ENCODE measurements around the gene FHOD3.
A peak's percentile ranks its signal among the peaks of the same experiment; 100 is the strongest.
"Not testable (repeated sequence)": the region's sequence is repeated elsewhere in the genome, so short reads cannot be mapped to it uniquely, and the experiment has no call there.

The FHOD3 gene

DNA sequence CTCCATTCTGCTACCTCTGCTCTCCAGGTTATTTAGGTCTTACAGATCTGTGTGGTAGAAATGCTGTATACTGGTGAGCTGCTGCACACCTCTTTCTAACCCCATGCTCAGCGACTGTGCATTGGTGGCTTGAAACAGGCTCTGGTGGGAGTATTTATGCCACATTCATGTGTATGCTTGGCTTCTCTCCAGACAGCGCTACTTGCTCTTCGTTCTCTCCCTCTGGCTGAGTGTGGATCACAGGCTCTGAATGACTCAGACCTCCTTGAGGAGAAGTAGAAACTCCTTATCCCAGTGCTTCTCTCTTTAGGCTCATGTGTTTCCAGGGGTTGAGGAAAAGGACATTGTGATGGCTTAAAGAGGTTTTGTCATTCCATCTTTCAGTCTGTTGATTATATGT is 54.9 kb downstream of the FHOD3 start:
- no peak for DNase-seq

DNA sequence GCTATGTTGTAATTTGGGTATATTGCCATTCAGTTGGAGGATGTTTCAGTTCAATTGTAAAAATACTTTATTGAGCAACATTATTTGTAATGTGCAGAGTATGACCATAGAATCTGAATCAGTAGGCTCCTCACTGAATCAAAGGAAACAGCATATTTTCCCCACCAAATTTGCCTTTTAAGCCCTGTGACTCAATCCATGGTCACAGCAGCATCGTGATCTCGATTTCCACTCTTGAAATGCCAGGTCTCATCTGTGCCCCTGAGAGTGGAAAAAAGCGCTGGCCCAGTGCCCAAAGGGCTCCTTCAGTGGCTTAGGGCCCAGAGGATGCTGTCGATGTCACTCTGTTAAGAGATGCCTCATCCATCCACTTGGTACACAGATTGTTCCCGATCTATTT is 57.5 kb downstream of the FHOD3 start:
- DNase-seq = peak in 1 of 2 donors; percentile 6

DNA sequence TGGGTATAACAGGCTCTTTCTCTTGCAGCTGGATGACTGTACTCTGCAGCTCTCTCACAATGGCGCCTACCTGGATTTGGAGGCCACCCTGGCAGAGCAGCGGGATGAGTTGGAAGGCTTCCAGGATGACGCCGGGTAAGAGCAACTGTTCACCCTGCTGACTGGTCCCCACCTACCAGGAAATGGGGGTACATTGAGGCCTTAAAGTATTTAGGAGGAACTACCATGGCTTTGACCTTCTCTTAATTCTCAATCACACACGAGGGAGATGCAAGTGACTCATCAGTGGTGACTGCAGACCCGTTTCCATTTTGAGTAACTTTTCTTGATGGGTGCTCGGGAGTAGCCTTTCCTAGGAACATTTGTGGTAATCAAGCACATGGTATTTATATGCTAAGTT is 58.0 kb downstream of the FHOD3 start:
- no peak for DNase-seq

DNA sequence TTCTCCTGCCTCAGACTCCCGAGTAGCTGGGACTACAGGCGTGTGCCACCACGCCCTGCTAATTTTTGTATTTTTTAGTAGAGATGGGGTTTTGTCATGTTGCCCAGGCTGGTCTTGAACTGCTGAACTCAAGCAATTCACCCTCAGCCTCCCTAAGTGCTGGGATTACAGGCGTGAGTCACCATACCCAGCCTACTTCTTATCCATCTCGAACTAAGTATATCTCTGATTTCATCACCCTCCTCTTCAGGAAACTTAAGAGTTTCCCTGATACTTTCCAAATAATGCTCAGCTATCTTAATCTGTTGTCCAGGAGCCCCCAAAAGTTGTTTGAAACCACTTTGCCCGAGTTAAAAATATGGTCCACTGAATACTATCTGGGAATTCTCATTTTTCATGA is 59.2 kb downstream of the FHOD3 start:
- DNase-seq = not testable (repeated sequence)

DNA sequence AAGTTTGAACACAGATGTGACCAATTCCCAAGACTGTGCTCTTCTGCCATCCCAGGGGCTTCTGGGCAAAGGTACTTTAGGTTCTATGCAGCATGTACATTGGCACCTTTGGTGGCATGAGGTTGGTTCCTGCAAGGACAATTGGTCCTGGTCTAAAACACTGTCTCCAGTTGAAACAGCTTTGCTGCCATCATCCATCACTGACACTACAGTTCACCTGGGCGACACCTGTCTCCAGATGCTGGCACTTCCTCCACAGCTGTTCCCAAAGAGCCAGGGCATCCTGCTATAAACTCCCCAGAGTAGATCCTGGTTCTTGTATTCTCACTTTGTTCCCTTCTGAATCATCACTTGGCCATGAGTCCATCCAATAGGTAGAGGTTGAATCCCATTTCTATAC is 60.6 kb downstream of the FHOD3 start:
- DNase-seq = no peak

DNA sequence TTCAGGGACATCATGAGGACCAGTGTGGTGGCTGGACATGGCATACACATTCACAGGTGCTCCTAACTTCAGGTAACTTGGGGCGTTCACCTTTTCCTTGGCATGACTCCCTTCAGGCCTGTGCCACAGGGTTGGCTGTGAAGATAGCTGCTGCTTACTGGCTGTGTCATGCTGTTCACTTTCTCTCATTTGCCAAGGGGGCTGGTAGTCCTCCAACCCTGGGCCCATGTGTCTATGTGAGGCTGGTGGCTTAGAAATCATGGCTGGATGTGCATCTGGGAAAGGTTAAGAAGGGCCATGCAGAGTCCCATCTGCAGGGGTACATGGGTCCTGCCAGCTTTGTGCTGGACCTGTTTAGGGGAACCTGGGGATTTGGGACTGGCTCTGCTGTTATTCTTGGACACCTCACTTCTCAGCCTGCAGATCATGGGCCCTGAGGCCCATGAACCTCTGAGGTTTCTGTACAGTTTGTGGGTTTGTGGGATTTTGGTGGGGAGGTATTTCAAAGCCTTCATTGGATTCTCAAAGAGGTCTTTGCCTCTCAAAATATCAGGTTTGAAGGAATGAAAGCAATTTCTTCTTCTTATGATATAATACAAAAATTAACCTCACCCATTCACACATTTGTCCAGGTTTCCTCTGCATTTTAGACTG is 62.9 kb downstream of the FHOD3 start:
- DNase-seq = no peak

DNA sequence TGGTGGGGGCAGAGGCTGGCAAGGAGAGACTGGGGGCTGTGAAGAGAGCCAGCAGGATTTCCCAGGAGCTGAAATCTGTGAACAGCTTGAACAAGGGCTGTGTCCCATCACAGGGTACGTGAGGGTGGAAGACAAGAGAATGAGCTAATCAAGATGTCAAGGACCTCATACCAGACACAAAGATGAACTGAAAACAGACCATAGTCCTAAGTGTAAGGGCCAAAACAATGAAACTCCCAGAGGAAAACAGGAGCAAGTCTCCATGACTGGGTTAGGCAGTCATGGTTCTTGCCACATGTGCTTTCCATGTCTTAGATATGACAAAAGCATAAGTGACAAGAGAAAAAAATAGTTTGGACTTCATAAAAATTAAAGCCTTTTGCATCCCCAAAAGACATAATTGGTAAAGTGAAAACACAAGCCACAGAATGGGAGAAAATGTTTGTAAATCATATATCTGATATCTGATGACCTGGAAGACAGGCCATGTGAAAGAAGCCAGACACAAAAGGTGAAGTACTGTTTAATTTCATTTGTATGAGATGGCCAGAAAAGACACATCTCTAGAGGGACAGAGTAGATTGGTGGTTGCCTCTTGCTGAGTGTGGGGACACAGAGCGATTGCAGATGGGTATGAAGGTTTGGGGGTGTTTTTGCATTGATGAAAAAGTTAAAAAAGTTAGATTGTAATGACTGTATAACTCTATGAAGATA is 67.6 kb downstream of the FHOD3 start:
- no peak for DNase-seq

DNA sequence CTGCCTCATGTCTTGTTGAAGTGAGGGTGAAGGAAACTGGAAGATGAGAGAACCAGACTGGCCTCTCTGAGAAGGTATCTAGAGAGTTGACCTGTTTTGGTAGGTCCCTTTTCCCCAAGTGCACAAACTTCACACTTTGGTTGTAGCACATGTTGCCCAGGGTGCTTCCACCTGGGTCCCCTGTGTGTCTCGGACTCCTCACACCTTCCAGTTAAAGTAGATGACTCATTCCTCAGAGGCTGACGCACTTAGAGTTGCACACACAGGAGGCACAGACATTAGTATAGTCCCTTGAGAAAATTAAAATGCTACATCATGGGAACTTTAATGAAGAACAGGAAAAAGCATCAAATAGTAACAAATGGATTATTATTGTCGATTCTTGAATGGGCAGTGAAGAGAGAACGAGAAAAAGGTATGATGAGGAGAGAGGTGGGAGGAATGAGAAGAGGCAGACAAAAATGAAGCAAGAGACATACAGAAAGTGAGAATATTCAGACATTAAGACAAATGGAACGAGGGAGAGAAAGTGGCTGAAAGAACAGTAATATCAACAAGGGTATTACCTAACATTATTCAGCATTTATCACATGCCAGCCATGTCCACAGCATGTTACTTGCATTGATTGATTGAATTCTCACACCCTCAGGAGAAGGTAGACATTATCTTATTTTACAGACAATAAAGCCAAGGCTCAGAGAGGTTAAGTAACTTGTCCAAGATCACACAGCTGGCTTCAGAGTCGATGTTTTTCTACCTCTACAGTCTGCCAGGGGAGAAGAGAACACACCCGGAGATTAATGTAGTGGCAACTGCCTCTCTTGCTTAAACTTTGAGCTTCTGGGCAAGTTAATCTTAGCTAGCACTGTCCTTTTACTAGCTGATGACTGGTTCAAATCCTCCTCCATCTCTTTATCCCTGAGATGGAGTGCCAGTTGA is 68.6 kb downstream of the FHOD3 start:
- DNase-seq = no peak

DNA sequence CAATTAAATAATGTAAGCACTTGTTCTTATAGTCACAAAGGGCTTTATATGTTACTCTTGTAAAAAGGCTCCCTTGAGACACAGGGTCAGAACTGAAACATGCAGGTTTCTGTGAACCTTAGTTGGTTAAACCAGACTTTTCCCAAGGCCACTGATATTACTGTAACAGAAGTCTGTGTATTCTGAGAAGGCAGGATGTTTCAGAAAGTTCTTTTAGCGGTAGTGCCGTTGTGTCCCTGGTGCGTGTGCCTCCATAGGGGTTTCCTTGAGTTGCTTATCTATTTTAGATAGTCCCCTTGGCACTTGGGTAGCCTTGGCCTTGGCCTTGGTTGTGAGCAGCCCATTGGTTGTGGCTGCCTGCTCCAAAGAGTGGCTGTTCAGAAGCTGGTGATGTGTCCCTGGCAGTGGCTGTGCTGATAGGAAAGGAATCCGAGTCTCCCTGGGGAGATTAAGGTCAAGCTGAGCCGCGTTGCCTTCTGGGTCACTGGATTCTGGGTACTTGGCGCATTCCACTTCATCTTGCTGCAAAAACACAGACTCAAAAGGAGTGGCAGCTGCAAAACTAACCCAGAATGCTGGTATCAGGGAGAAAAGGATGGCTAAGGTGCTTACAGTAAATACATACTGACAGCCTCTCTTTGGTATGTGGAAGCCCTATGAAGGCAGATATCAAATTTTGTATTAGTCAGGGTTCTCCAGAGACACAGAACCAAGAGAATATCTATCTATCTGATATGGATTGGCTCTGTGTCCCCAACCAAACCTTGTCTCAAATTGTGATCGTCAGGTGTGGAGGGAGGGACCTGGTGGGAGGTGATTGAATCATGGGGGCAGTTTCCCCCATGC is 69.7 kb downstream of the FHOD3 start:
- DNase-seq = no peak

DNA sequence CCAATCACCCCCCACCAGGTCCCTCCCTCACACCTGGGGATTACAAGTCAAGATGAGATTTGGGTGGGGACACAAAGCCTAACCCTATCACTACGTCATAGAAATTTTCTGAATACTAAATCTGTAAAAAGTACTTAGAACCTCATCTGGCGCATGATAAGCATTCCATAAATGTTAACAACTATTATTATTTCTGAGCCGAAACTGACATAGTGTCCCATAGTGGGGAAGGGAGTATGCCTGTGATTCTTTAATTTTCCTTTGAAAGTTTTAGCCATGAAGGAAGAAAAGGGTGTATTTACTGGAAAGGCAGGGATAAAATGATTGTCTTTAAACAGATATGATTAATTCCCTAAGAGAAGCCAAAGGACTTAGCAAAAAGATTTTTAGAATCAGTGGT is 71.4 kb downstream of the FHOD3 start:
- DNase-seq = no peak

DNA sequence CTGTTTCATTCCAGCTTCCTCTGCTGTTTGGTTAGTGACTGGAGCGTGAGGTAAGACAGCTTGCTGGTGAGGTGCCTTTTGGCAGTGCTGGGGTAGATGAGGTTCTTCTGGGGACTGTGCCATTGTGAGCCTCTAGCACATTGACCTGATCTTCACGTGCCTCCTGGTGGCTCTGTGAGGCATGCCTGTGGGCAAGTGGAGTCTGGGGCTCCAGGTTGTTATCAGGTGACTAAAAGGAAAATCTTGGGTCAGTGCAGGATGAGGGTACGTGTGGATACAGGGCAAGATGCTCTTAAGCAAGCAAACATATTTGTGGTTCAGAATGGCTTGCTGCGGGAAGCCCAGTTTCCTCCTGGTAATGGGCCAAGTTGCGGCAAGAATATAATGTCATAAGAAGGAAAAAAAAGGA is 75.4 kb downstream of the FHOD3 start:
- no peak for DNase-seq

DNA sequence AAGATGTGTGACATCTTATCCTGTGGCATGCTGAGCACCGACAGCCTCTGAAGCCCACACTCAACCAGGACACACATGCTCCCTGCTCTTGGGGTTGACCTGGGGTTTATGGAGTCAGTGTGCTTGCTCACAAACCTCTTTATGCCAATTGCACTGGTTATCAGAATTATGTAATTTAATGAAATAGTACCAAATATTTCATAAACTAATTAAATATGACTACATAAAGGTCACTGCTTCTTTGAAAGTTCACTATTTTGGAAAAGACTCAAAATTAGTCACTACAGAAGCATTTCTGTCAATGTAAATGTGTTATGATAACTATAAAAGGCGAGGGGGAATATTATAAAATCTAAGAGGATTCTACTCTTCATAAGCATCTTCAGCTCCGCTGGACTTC is 76.7 kb downstream of the FHOD3 start:
- no peak for DNase-seq

DNA sequence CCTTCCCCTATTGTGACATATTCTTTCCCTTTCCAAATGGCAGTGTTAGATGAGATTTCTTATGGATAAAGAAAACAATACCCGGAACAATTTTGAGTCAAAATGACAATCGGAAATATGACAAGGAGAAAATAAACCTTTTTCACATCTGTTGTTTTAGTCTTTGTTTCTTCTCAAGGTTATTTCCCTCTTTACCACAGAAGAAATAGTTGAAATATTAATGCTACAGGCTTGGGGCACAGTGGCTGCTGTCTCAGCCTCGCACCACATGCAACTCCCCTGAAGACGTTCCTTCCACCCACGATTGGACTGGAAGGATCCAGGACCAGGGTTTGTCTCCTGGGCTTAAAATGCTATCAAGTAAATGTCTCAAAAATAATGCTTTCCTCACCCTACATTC is 77.6 kb downstream of the FHOD3 start:
- no peak for DNase-seq

DNA sequence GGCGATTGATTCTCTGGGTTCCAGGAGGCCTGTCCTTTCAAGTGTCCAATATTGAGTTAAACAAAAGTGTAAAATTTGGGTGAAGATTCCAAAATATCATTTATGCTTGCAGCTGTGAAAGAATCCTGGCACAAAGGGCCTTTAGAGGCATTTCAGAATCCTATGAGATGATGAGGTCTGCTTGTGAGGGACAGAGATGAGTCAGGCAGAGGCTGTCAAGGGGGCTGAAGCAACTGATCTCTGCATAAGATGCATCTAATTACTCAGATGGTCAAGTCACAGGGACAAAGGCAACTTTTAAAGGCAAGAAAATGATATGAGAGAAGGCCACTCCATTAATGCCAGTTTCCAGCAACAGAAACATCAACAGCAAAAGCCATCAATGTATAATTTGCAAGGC is 78.8 kb downstream of the FHOD3 start:
- no peak for DNase-seq

DNA sequence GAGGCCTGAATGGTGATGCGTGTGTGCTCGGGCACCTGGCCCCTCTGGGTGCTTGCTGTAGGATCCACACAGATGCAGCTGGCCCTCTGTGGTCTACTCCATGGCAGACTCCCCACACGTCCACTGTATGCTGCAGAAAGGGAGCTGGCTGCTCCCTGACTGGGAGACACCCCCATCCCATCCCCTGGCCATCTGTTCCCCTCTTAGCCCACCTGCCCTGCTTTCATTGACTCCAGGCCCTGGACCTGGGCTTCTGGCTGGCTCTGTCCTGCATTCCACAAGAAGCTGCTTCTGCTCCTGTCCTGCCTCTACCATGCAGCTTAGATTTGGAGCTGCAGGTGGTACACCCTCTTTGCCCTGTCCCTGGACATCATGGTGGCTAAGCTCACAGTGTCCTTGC is 80.1 kb downstream of the FHOD3 start:
- no peak for DNase-seq

DNA sequence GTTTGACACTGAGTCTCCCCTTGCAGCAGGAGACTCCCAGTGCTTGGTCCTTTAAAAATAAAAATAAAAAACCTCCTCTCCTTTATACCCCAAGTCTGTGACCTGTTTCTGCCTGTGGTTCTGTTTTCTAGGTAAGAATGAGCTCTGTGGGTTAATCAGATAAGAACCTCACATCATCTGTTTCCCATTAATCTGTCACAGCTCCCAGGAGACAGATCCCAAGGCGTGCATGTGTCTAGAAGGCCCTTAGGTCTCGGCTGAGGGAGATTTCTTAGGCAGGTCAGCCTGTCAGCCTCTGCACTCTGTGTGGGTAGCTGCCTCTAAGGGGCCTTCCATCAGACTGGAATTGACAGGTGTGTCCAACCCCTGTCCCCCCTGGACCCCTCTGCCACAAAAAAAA is 80.7 kb downstream of the FHOD3 start:
- DNase-seq = no peak

DNA sequence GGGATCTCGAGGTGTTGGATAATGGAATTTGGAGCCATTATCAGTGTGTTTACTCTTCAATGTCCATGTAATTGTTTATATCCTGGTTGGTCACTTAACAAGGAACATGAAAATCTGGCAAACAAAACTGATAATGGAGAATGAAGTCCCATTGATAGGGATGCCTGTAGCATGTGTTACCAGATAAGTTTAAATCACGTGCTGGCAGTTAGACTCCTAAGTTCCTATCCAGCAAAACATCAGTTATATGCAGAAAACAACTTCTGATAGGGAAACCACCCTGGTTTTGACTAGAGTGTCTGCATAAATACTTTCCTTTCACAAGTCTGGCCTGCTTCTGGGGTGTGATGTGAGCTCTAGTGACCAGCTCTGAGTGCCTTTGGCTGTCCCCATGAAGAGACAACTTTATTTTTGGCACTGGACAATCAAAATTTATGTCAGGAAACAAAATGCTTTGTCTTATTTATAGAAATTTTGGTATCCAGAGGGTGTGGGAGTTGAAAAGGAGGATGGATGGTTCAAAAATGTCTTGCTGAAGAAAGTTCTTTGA is 82.0 kb downstream of the FHOD3 start:
- DNase-seq = no peak

DNA sequence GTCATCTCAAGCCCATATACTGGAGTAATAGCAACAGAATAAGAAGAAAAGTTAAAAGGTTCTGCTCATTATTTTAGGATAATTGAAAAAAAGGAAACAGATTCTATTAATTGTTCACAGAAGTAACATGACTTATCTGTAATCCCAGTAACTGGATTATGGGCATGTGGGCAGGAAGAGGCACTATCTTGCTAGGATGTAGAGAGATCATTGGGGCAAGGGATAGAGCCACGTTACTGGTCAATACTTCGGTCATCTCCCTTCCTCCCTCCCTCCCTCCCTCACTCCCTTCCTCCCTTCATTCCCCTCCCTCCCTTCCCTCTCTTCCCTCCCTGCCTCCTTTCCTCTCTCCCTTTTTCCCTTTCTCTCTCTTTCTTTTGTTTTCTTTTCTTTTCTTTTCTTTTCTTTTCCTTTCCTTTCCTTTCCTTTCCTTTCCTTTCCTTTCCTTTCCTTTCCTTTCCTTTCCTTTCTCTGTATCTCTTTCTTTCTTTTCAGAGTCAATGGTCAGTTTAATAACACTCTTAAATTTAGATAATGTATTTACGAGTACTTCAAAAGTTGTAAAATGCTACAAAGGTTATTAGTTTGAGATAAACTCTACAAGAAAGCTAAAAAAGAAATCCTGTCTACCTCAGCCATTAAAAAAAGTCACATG is 82.8 kb downstream of the FHOD3 start:
- no peak for DNase-seq

DNA sequence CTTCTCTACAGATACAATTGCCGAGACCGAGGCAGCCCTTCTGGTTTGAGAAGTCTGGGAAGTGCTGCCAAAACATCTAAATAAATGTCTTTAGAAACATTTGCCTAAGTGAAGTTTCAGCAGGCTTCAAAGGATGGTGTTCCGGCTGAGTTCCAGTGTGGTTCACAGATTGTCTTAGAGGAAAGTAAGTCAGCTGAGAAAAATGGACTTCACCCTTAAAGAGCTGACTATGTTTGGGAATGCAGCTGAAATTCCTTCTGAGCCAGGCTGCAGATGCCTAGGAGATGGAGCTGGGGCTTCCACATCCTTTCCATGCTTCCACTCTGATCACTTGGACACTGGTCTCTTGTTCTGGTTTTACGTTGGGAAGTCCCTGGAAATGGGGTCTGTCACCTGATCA is 83.6 kb downstream of the FHOD3 start:
- no peak for DNase-seq

DNA sequence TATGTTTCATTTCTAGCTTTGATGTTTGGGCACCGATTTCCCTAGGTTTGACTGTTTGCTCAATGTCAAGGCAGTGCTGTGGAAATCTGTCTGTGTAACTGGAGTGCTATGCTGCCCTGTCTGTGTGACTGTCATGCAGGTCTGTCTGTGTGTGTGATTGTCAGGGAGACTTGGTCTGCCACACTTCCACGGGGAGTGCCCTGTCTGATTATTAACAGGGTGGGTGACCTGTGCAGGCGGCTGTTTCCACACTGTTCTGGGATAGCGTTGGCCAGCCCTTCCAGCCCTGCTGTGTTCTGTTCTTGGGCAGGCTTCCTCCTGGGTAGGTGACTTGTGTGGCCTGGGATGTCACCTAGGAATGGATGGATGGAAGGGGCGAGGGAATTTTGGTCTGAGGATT is 85.3 kb downstream of the FHOD3 start:
- no peak for DNase-seq

DNA sequence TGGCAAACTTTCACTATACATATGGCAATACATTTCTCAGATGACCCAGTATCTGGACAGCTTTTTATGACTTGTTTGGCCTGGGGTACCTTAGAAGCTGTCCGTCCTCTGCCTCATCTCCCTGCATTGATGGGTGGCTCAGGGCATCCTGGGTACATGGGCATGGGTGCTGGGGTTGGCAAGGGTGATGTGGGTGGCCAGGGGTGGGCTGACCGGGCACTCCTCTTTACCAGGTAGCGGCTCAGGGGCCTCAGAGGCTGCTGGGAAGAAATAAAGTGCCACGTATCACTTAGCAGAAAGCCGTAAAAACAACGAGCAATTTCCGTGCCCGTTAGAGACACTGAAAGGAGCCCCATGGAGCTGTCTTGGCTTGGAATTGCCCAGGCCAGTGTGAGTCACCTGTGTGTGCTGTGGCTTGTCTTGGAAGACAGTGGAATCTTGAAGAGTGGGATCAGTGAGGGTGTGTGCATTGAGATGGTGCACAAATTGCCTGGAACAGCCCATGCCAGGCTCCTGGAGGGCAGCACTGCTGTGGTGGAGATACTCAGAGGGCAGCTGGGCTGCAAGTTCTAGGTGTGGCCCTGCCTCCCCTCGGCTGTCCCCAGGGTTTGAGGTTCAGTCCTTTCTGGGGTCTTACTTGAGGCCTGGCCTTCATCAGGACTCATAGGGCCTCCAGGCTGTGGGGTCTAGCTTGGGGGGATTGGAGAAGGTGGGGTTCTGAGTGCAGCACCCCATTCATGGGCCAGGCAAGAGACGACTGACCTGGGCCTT is 88.8 kb downstream of the FHOD3 start:
- no peak for DNase-seq

All from stimulated activated CD4-positive, alpha-beta T cell treated with anti-CD3 and anti-CD28 coated beads, Interleukin-2, amount 100 ng/mL, for 48 hours (primary cell).